Measurements from ENCODE around the gene GIN1.
"Not testable (repeated sequence)": the region's sequence is repeated elsewhere in the genome, so short reads cannot be mapped to it uniquely, and the experiment has no call there.

Gene GIN1

DNA sequence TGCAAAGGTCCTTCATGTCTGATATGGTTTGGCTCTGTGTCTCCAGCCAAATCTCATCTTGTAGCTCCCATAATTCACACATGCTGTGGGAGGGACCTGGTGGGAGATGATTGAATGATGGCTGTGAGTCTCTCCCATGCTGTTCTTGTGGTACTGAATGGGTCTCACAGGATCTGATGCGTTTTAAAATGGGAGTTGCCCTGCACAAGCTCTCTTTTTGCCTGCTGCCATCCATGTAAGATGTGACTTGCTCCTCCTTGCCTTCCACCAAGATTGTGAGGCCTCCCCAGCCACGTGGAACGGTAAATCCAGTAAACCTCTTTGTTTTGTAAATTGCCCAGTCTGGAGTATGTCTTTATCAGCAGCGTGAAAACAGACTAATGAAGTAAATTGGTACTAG lies 46.4 kb downstream of the GIN1 start:
- not testable (repeated sequence) for H3K9ac ChIP-seq (ENCODE audit: low read length); H3K36me3 ChIP-seq (ENCODE audit: insufficient read depth, low read length); H3K4me3 ChIP-seq (ENCODE audit: low read depth in 1 of 2, low read length in 2 of 2); H3K4me1 ChIP-seq (ENCODE audit: insufficient read depth, low read length); H3K27me3 ChIP-seq (ENCODE audit: control insufficient read depth in 1 of 2, insufficient read depth in 2 of 2, low read length in 2 of 2); H3K9me3 ChIP-seq (ENCODE audit: low read length); H3K27ac ChIP-seq (ENCODE audit: low read depth, low read length)

DNA sequence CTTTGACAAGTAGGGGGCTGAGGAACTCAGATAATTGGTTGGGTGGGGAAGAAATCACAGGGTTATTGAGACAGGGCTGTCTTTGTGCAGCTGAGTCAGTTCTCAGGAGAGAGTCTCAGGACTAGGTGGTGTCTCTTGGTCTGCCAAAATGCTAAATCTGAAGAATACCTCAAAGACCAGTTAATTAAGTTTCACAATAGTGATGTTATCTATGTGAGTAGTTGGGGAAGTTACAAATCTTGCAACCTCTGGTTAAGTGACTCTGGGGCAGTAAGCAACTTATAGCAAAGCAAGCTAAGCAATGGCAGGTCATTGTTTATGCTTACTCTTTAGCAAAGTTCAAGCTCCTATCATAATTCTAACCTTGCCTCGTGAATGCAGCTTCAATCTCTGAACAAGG lies 53.6 kb downstream of the GIN1 start:
- H3K9me3 ChIP-seq (ENCODE audit: low read length), result no peaks in the 10 kb centered on the region
- H3K27ac ChIP-seq (ENCODE audit: low read depth, low read length), result no peak overlapping the region
- no peaks in the 10 kb centered on the region for H3K27me3 ChIP-seq (ENCODE audit: control insufficient read depth in 1 of 2, insufficient read depth in 2 of 2, low read length in 2 of 2)
- H3K4me1 ChIP-seq (ENCODE audit: insufficient read depth, low read length), result no peaks in the 10 kb centered on the region
- no peaks in the 10 kb centered on the region for H3K36me3 ChIP-seq (ENCODE audit: insufficient read depth, low read length)
- no peak overlapping the region for H3K4me3 ChIP-seq (ENCODE audit: low read depth in 1 of 2, low read length in 2 of 2)
- no peak overlapping the region for H3K9ac ChIP-seq (ENCODE audit: low read length)

- no peaks in the 10 kb centered on the region for H3K9me3 ChIP-seq (ENCODE audit: low read length)
- H3K27me3 ChIP-seq (ENCODE audit: control insufficient read depth in 1 of 2, insufficient read depth in 2 of 2, low read length in 2 of 2), result no peaks in the 10 kb centered on the region
- no peaks in the 10 kb centered on the region for H3K4me1 ChIP-seq (ENCODE audit: insufficient read depth, low read length)
- no peak overlapping the region for H3K9ac ChIP-seq (ENCODE audit: low read length)
- no peak overlapping the region for H3K4me3 ChIP-seq (ENCODE audit: low read depth in 1 of 2, low read length in 2 of 2)
- H3K36me3 ChIP-seq (ENCODE audit: insufficient read depth, low read length), result no peaks in the 10 kb centered on the region
- no peak overlapping the region for H3K27ac ChIP-seq (ENCODE audit: low read depth, low read length)
Measured at GRCh38 chr5:103060424-103060954, 59.4 kb downstream of the GIN1 start.

DNA sequence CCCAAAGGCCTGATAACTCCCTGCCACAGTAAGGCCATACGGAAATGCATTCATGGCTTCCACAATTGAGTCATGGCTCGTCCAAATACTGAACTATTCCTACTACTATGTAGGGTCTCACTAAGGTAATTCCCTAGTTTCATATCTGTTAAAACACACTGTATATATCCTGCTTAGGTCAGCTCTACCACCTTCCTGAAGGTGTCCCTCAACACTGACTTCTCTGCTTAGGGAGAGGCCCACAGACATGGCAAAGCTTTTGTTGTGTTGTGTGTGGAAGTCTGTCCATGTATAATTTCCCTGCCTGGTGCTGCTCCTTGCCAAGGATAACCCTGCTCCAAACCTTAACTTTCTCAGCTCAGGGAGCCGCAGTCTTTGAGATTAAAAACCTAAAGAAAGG lies 60.4 kb downstream of the GIN1 start:
- Histone ChIP-seq H3K9me3 (ENCODE audit: low read length) (no peaks in the 10 kb centered on the region), H3K36me3 (ENCODE audit: insufficient read depth, low read length) (no peaks in the 10 kb centered on the region), H3K27ac (ENCODE audit: low read depth, low read length) (no peak overlapping the region), H3K4me1 (ENCODE audit: insufficient read depth, low read length) (no peaks in the 10 kb centered on the region), H3K4me3 (ENCODE audit: low read depth in 1 of 2, low read length in 2 of 2) (no peak overlapping the region), H3K9ac (ENCODE audit: low read length) (no peak overlapping the region), H3K27me3 (ENCODE audit: control insufficient read depth in 1 of 2, insufficient read depth in 2 of 2, low read length in 2 of 2) (no peaks in the 10 kb centered on the region)

DNA sequence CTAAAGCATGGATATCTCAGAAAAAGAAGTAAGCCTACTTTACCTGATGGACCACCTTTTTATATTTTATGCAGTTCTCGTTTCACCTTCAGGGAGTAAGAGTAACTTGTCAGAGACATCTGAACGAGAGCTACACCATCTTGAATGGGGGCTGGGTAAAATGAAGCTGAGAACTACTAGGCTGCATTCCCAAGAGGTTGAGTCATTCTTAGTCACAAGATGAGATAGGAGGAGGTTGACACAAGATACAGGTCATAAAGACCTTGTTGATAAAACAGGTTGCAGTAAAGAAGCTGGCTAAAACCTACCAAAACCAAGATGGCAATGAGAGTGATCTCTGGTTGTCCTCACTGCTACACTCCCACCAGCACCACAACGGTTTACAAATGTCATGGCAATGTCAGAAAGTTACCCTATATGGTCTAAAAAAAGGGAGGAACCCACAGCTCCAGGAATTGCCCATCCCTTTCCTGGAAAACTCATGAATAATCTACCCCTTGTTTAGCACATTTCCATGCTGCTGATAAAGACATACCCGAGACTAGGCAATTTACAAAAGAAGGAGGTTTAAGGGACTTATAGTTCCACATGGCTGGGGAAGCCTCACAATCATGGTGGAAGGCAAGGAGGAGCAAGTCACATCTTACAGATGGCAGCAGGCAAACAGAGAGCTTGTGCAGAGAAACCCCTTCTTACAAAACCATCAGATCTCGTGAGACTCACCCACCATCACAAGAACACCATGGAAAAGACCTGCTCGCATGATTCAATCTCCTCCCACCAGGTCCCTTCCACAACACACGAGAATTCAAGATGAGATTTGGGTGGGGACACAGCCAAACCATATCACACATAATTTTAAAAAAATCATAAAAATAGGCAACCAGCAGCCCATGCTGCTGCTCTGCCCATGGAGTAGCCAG lies 62.5 kb downstream of the GIN1 start:
- no peak overlapping the region for H3K4me3 ChIP-seq (ENCODE audit: low read depth in 1 of 2, low read length in 2 of 2)
- no peaks in the 10 kb centered on the region for H3K4me1 ChIP-seq (ENCODE audit: insufficient read depth, low read length)
- H3K27me3 ChIP-seq (ENCODE audit: control insufficient read depth in 1 of 2, insufficient read depth in 2 of 2, low read length in 2 of 2), result no peaks in the 10 kb centered on the region
- no peaks in the 10 kb centered on the region for H3K9me3 ChIP-seq (ENCODE audit: low read length)
- H3K27ac ChIP-seq (ENCODE audit: low read depth, low read length), result no peak overlapping the region
- H3K36me3 ChIP-seq (ENCODE audit: insufficient read depth, low read length), result no peaks in the 10 kb centered on the region
- H3K9ac ChIP-seq (ENCODE audit: low read length), result no peak overlapping the region

DNA sequence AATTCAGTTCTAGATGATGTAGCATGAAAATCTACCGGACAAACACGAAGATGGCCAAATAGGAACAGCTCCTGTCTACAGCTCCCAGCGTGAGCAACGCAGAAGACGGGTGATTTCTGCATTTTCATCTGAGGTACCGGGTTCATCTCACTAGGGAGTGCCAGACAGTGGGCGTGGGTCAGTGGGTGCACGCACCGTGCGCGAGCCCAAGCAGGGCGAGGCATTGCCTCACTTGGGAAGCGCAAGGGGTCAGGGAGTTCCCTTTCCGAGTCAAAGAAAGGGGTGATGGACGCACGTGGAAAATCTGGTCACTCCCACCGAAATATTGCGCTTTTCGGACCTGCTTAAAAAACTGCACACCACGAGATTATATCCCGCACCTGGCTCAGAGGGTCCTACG lies 73.2 kb downstream of the GIN1 start:
- H3K4me1 ChIP-seq (ENCODE audit: insufficient read depth, low read length), result not testable (repeated sequence)

GRCh38 chr5:103041071-103041676 lies 78.8 kb downstream of the GIN1 start:
- H3K9ac ChIP-seq (ENCODE audit: low read length), result no peak overlapping the region
- no peaks in the 10 kb centered on the region for H3K27me3 ChIP-seq (ENCODE audit: control insufficient read depth in 1 of 2, insufficient read depth in 2 of 2, low read length in 2 of 2)
- H3K9me3 ChIP-seq (ENCODE audit: low read length), result no peaks in the 10 kb centered on the region
- no peak overlapping the region for H3K27ac ChIP-seq (ENCODE audit: low read depth, low read length)
- no peak overlapping the region for H3K4me3 ChIP-seq (ENCODE audit: low read depth in 1 of 2, low read length in 2 of 2)
- H3K36me3 ChIP-seq (ENCODE audit: insufficient read depth, low read length), result no peaks in the 10 kb centered on the region
- H3K4me1 ChIP-seq (ENCODE audit: insufficient read depth, low read length), result no peaks in the 10 kb centered on the region

More for the DNA sequence above, 73.2 kb downstream of the GIN1 start:
- not testable (repeated sequence) for H3K9ac ChIP-seq (ENCODE audit: low read length); H3K27me3 ChIP-seq (ENCODE audit: control insufficient read depth in 1 of 2, insufficient read depth in 2 of 2, low read length in 2 of 2); H3K36me3 ChIP-seq (ENCODE audit: insufficient read depth, low read length); H3K4me3 ChIP-seq (ENCODE audit: low read depth in 1 of 2, low read length in 2 of 2); H3K9me3 ChIP-seq (ENCODE audit: low read length); H3K27ac ChIP-seq (ENCODE audit: low read depth, low read length)

GRCh38 chr5:103037673-103038455 lies 82.1 kb downstream of the GIN1 start:
- Histone ChIP-seq H3K27ac (ENCODE audit: low read depth, low read length) (no peak overlapping the region), H3K4me3 (ENCODE audit: low read depth in 1 of 2, low read length in 2 of 2) (no peak overlapping the region), H3K4me1 (ENCODE audit: insufficient read depth, low read length) (no peaks in the 10 kb centered on the region), H3K9ac (ENCODE audit: low read length) (no peak overlapping the region), H3K36me3 (ENCODE audit: insufficient read depth, low read length) (no peaks in the 10 kb centered on the region), H3K9me3 (ENCODE audit: low read length) (no peaks in the 10 kb centered on the region), H3K27me3 (ENCODE audit: control insufficient read depth in 1 of 2, insufficient read depth in 2 of 2, low read length in 2 of 2) (no peaks in the 10 kb centered on the region)

- H3K9ac ChIP-seq (ENCODE audit: low read length), result no peak overlapping the region
- no peaks in the 10 kb centered on the region for H3K4me1 ChIP-seq (ENCODE audit: insufficient read depth, low read length)
- no peak overlapping the region for H3K27ac ChIP-seq (ENCODE audit: low read depth, low read length)
- H3K9me3 ChIP-seq (ENCODE audit: low read length), result no peaks in the 10 kb centered on the region
- no peaks in the 10 kb centered on the region for H3K36me3 ChIP-seq (ENCODE audit: insufficient read depth, low read length)
- no peak overlapping the region for H3K4me3 ChIP-seq (ENCODE audit: low read depth in 1 of 2, low read length in 2 of 2)
- H3K27me3 ChIP-seq (ENCODE audit: control insufficient read depth in 1 of 2, insufficient read depth in 2 of 2, low read length in 2 of 2), result no peaks in the 10 kb centered on the region
Measured at GRCh38 chr5:103036601-103037000, 83.3 kb downstream of the GIN1 start.
